ENCODE results near the gene TSEN2. TPM values are rescaled to one million over a fixed set of nuclear protein-coding genes. Genes with fewer than 3 reads are reported as not detected.

TSEN2 gene
- total RNA-seq, 5 donors from 2014 or later (not counting 1 experiment from before 2014, with no cell fraction given): 11.7 to 20.9 (median 18.2) TPM

GRCh38 chr3:12561397-12561796 lies 77.1 kb downstream of the TSEN2 start:
- Histone ChIP-seq H3K36me3 (ENCODE audit: control insufficient read depth in 2 of 2, extremely low read depth in 1 of 2, insufficient read depth in 1 of 2, low read length in 1 of 2) (no peaks in the 10 kb centered on the region), H3K27ac (ENCODE audit: low read length) (no peak overlapping the region), H3K4me1 (ENCODE audit: control insufficient read depth in 1 of 2, extremely low read depth in 1 of 2, insufficient read depth in 2 of 2, low read length in 2 of 2) (peaks cover 11 to 16% of the 10 kb centered on the region in 2 experiments), H3K9me3 (no peaks in the 10 kb centered on the region), H3K27me3 (replicated peaks in 1 of 2; ENCODE audit: control insufficient read depth in 2 of 2, extremely low read depth in 1 of 2, insufficient read depth in 2 of 2, low read length in 1 of 2) (peaks cover 0 to 3% of the 10 kb centered on the region in 2 experiments), H3K4me3 (ENCODE audit: control insufficient read depth in 1 of 2, extremely low read depth in 1 of 2, low read length in 1 of 2) (no peak overlapping the region)
- ChIA-PET POLR2A (no interaction called here), CTCF (interaction anchor here in 1 of 2 donors (1.3 kb wide), 1 partner anchor 9 kb away, joined by 3 read pairs; no protein-coding TSS in a partner anchor)
- Mint-ChIP-seq H3K4me3 (no peak overlapping the region), H3K9me3 (peaks cover 3 to 5% (median 4%) of the 10 kb centered on the region in 3 donors), H3K4me1 (peaks cover 65 to 71% (median 71%) of the 10 kb centered on the region in 3 donors), H3K36me3 (peaks cover 16% of the 10 kb centered on the region), H3K27ac (peak overlapping the region in 1 of 2 donors; percentile 25), H3K27me3 (peaks cover 0 to 2% of the 10 kb centered on the region in 2 donors)
- 77% methylated on average over 2 of the region's 2 CpGs for WGBS (ENCODE audit: insufficient coverage)
- DNase-seq (no peak), ATAC-seq (replicated peaks in 1 of 4) (no peak)

- no peak for ATAC-seq (replicated peaks in 1 of 4)
- no CpG with 5 or more reads among the region's 1 CpG for WGBS (ENCODE audit: insufficient coverage)
- Histone ChIP-seq H3K27me3 (replicated peaks in 1 of 2; ENCODE audit: control insufficient read depth in 2 of 2, extremely low read depth in 1 of 2, insufficient read depth in 2 of 2, low read length in 1 of 2) (no peaks in the 10 kb centered on the region), H3K4me1 (ENCODE audit: control insufficient read depth in 1 of 2, extremely low read depth in 1 of 2, insufficient read depth in 2 of 2, low read length in 2 of 2) (peaks cover 8 to 15% of the 10 kb centered on the region in 2 experiments), H3K36me3 (ENCODE audit: control insufficient read depth in 2 of 2, extremely low read depth in 1 of 2, insufficient read depth in 1 of 2, low read length in 1 of 2) (no peaks in the 10 kb centered on the region), H3K4me3 (ENCODE audit: control insufficient read depth in 1 of 2, extremely low read depth in 1 of 2, low read length in 1 of 2) (no peak overlapping the region), H3K9me3 (no peaks in the 10 kb centered on the region), H3K27ac (ENCODE audit: low read length) (no peak overlapping the region)
- peaks cover 22% of the 10 kb centered on the region for H3K36me3 Mint-ChIP-seq
- peaks cover 66 to 69% (median 66%) of the 10 kb centered on the region in 3 donors for H3K4me1 Mint-ChIP-seq
- no peaks in the 10 kb centered on the region for H3K27me3 Mint-ChIP-seq
- ChIA-PET CTCF (no interaction called here), POLR2A (no interaction called here)
- H3K27ac Mint-ChIP-seq: no peak overlapping the region
- no peak for DNase-seq
- no peak overlapping the region for H3K4me3 Mint-ChIP-seq
- H3K9me3 Mint-ChIP-seq: peaks cover 4 to 11% (median 8%) of the 10 kb centered on the region in 3 donors
These were observed 78.2 kb downstream of the TSEN2 start for GRCh38 chr3:12562451-12562850.

- no peaks in the 10 kb centered on the region for H3K27me3 Mint-ChIP-seq
- DNase-seq (no peak), ATAC-seq (replicated peaks in 1 of 4) (no peak)
- CTCF ChIA-PET: no interaction called here
- peaks cover 56% of the 10 kb centered on the region for H3K36me3 Mint-ChIP-seq
- Histone ChIP-seq H3K27me3 (replicated peaks in 1 of 2; ENCODE audit: control insufficient read depth in 2 of 2, extremely low read depth in 1 of 2, insufficient read depth in 2 of 2, low read length in 1 of 2) (no peaks in the 10 kb centered on the region), H3K9me3 (no peaks in the 10 kb centered on the region), H3K36me3 (ENCODE audit: control insufficient read depth in 2 of 2, extremely low read depth in 1 of 2, insufficient read depth in 1 of 2, low read length in 1 of 2) (peaks cover 0 to 35% of the 10 kb centered on the region in 2 donors), H3K4me1 (ENCODE audit: control insufficient read depth in 1 of 2, extremely low read depth in 1 of 2, insufficient read depth in 2 of 2, low read length in 2 of 2) (peaks cover 0 to 2% of the 10 kb centered on the region in 2 experiments), H3K27ac (ENCODE audit: low read length) (no peak overlapping the region), H3K4me3 (ENCODE audit: control insufficient read depth in 1 of 2, extremely low read depth in 1 of 2, low read length in 1 of 2) (no peak overlapping the region)
- H3K4me3 Mint-ChIP-seq: no peak overlapping the region
- POLR2A ChIA-PET: interaction anchor here in 1 of 2 donors (0.6 kb wide), 2 partner anchors 13 to 1295 kb away, joined by 3 read pairs; partner anchors contain the start of gene ATG7
- H3K9me3 Mint-ChIP-seq: peaks cover 4 to 11% (median 8%) of the 10 kb centered on the region in 3 donors
- peaks cover 25 to 37% (median 25%) of the 10 kb centered on the region in 3 donors for H3K4me1 Mint-ChIP-seq
- no peak overlapping the region for H3K27ac Mint-ChIP-seq
These were observed 82.7 kb downstream of the TSEN2 start for GRCh38 chr3:12566976-12567375.

- Histone ChIP-seq H3K27ac (ENCODE audit: low read length) (no peak overlapping the region), H3K4me1 (ENCODE audit: control insufficient read depth in 1 of 2, extremely low read depth in 1 of 2, insufficient read depth in 2 of 2, low read length in 2 of 2) (no peaks in the 10 kb centered on the region), H3K27me3 (replicated peaks in 1 of 2; ENCODE audit: control insufficient read depth in 2 of 2, extremely low read depth in 1 of 2, insufficient read depth in 2 of 2, low read length in 1 of 2) (no peaks in the 10 kb centered on the region), H3K4me3 (ENCODE audit: control insufficient read depth in 1 of 2, extremely low read depth in 1 of 2, low read length in 1 of 2) (no peak overlapping the region), H3K36me3 (ENCODE audit: control insufficient read depth in 2 of 2, extremely low read depth in 1 of 2, insufficient read depth in 1 of 2, low read length in 1 of 2) (peaks cover 0 to 51% of the 10 kb centered on the region in 2 donors), H3K9me3 (no peaks in the 10 kb centered on the region)
- no peak overlapping the region for H3K27ac Mint-ChIP-seq
- peaks cover 15 to 30% (median 16%) of the 10 kb centered on the region in 3 donors for H3K4me1 Mint-ChIP-seq
- DNase-seq (no peak), ATAC-seq (replicated peaks in 1 of 4) (no peak)
- WGBS (ENCODE audit: insufficient coverage): 100% methylated on average over 1 of the region's 3 CpGs
- no peaks in the 10 kb centered on the region for H3K27me3 Mint-ChIP-seq
- no peak overlapping the region for H3K4me3 Mint-ChIP-seq
- CTCF ChIA-PET: no interaction called here
- POLR2A ChIA-PET: interaction anchor here in 1 of 2 donors (0.6 kb wide), 1 partner anchor 29 kb away, joined by 3 read pairs; no protein-coding TSS in a partner anchor
- peaks cover 66% of the 10 kb centered on the region for H3K36me3 Mint-ChIP-seq
- H3K9me3 Mint-ChIP-seq: peaks cover 4 to 11% (median 8%) of the 10 kb centered on the region in 3 donors
These were observed 84.5 kb downstream of the TSEN2 start for GRCh38 chr3:12568747-12569146.

- Mint-ChIP-seq H3K27me3 (no peaks in the 10 kb centered on the region), H3K4me1 (peaks cover 9 to 25% (median 10%) of the 10 kb centered on the region in 3 donors), H3K4me3 (no peak overlapping the region), H3K36me3 (peaks cover 69% of the 10 kb centered on the region), H3K27ac (no peak overlapping the region), H3K9me3 (peaks cover 4 to 11% (median 8%) of the 10 kb centered on the region in 3 donors)
- no peak for DNase-seq
- H3K27me3 ChIP-seq (replicated peaks in 1 of 2; ENCODE audit: control insufficient read depth in 2 of 2, extremely low read depth in 1 of 2, insufficient read depth in 2 of 2, low read length in 1 of 2): no peaks in the 10 kb centered on the region
- ChIA-PET POLR2A (interaction anchor here in 1 of 2 donors (0.5 kb wide), 1 partner anchor 73 kb away, joined by 4 read pairs; no protein-coding TSS in a partner anchor), CTCF (interaction anchor here in 1 of 2 donors (0.8 kb wide), 1 partner anchor 14 kb away, joined by 3 read pairs; no protein-coding TSS in a partner anchor)
- no peaks in the 10 kb centered on the region for H3K9me3 ChIP-seq
- H3K4me3 ChIP-seq (ENCODE audit: control insufficient read depth in 1 of 2, extremely low read depth in 1 of 2, low read length in 1 of 2): no peak overlapping the region
- no peak overlapping the region for H3K27ac ChIP-seq (ENCODE audit: low read length)
- 100% methylated on average over 3 of the region's 6 CpGs for WGBS (ENCODE audit: insufficient coverage)
- H3K36me3 ChIP-seq (ENCODE audit: control insufficient read depth in 2 of 2, extremely low read depth in 1 of 2, insufficient read depth in 1 of 2, low read length in 1 of 2): peaks cover 0 to 62% of the 10 kb centered on the region in 2 donors
- no peak for ATAC-seq (replicated peaks in 1 of 4)
- H3K4me1 ChIP-seq (ENCODE audit: control insufficient read depth in 1 of 2, extremely low read depth in 1 of 2, insufficient read depth in 2 of 2, low read length in 2 of 2): no peaks in the 10 kb centered on the region
These were observed 85.6 kb downstream of the TSEN2 start for GRCh38 chr3:12569836-12570235.

- peaks cover 5 to 84% of the 10 kb centered on the region in 2 donors for H3K36me3 ChIP-seq (ENCODE audit: control insufficient read depth in 2 of 2, extremely low read depth in 1 of 2, insufficient read depth in 1 of 2, low read length in 1 of 2)
- Mint-ChIP-seq H3K36me3 (peaks cover 74% of the 10 kb centered on the region), H3K27me3 (no peaks in the 10 kb centered on the region), H3K4me1 (peaks cover 0 to 13% (median 5%) of the 10 kb centered on the region in 3 donors), H3K9me3 (peaks cover under 1 to 5% (median 4%) of the 10 kb centered on the region in 3 donors), H3K4me3 (no peak overlapping the region), H3K27ac (no peak overlapping the region)
- no peak overlapping the region for H3K4me3 ChIP-seq (ENCODE audit: control insufficient read depth in 1 of 2, extremely low read depth in 1 of 2, low read length in 1 of 2)
- H3K4me1 ChIP-seq (ENCODE audit: control insufficient read depth in 1 of 2, extremely low read depth in 1 of 2, insufficient read depth in 2 of 2, low read length in 2 of 2): no peaks in the 10 kb centered on the region
- DNase-seq: no peak
- no peak overlapping the region for H3K27ac ChIP-seq (ENCODE audit: low read length)
- CTCF ChIA-PET: no interaction called here
- H3K27me3 ChIP-seq (replicated peaks in 1 of 2; ENCODE audit: control insufficient read depth in 2 of 2, extremely low read depth in 1 of 2, insufficient read depth in 2 of 2, low read length in 1 of 2): no peaks in the 10 kb centered on the region
- POLR2A ChIA-PET: no interaction called here
- ATAC-seq (replicated peaks in 1 of 4): no peak
- H3K9me3 ChIP-seq: no peaks in the 10 kb centered on the region
- 98% methylated on average over 9 of the region's 11 CpGs for WGBS (ENCODE audit: insufficient coverage)
These were observed 87.7 kb downstream of the TSEN2 start for GRCh38 chr3:12571986-12572385.

Measured in T-cell (primary cell).